KG1 (cell line): Measurements from ENCODE around the gene EFNA5.
"Not testable (repeated sequence)": the region's sequence is repeated elsewhere in the genome, so short reads cannot be mapped to it uniquely, and the experiment has no call there.

Experiments used
- DNase-seq: peaks from one replicate; lab custom pipeline; 2025; lab: John Stamatoyannopoulos, UW

EFNA5 gene

GRCh38 chr5:107367480-107367879 is 303.3 kb downstream of the EFNA5 start:
- DNase-seq: no peak

- DNase-seq: no peak
Observed at GRCh38 chr5:107365320-107366109, 305.2 kb downstream of the EFNA5 start.

- DNase-seq: no peak
Observed at GRCh38 chr5:107364443-107365319, 306.1 kb downstream of the EFNA5 start.

- no peak for DNase-seq
Observed at GRCh38 chr5:107363768-107364167, 307.0 kb downstream of the EFNA5 start.

- DNase-seq: no peak
Observed at GRCh38 chr5:107361945-107362344, 308.8 kb downstream of the EFNA5 start.

GRCh38 chr5:107359916-107360234 is 310.9 kb downstream of the EFNA5 start:
- no peak for DNase-seq

GRCh38 chr5:107359033-107359915 is 311.5 kb downstream of the EFNA5 start:
- no peak for DNase-seq

- DNase-seq: no peak
Observed at GRCh38 chr5:107356891-107357290, 313.8 kb downstream of the EFNA5 start.

- no peak for DNase-seq
Observed at GRCh38 chr5:107352576-107352975, 318.2 kb downstream of the EFNA5 start.

GRCh38 chr5:107346580-107346979 is 324.2 kb downstream of the EFNA5 start:
- not testable (repeated sequence) for DNase-seq

- DNase-seq: no peak
Observed at GRCh38 chr5:107342371-107342770, 328.4 kb downstream of the EFNA5 start.

GRCh38 chr5:107341376-107342084 is 329.2 kb downstream of the EFNA5 start:
- DNase-seq: no peak

GRCh38 chr5:107340631-107341030 is 330.1 kb downstream of the EFNA5 start:
- DNase-seq: no peak

GRCh38 chr5:107338335-107338734 is 332.4 kb downstream of the EFNA5 start:
- DNase-seq: no peak

- no peak for DNase-seq
Observed at GRCh38 chr5:107337281-107337680, 333.5 kb downstream of the EFNA5 start.

GRCh38 chr5:107331882-107332281 is 338.9 kb downstream of the EFNA5 start:
- DNase-seq: no peak

GRCh38 chr5:107331312-107331711 is 339.4 kb downstream of the EFNA5 start:
- DNase-seq: no peak

GRCh38 chr5:107330903-107331302 is 339.8 kb downstream of the EFNA5 start:
- no peak for DNase-seq

- DNase-seq: no peak
Observed at GRCh38 chr5:107329850-107330249, 340.9 kb downstream of the EFNA5 start.
